HG03064 (cell line): ENCODE data around the gene CDK1.

ENCODE experiments used
- ATAC-seq: cut with Tn5 transposase; IDR thresholded peaks from one replicate; pipeline ENCODE4 v1.9.1; 2021; ENCODE audit warnings: low read depth; ENCODE audit not compliant: unreplicated experiment

The CDK1 gene

DNA sequence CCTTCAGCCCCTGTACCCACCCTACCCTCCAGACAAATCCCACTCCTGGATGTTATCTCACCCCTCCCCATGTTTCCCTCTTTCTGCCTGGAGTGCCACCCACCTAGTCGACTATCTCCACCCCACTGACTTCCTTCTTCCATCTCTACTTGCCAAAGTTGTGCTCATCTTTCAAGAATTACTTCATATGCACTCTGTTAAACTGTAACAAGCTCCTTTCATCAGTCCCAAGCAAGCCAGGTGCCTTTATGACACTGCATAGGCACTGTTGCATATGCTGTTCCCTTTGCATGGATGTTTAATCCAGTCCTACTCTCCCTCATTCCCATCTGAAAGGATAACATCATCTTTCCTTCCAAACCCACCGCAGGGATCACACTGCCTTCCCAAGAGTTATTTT, 8.9 kb upstream of the CDK1 start:
- no peak for ATAC-seq

DNA sequence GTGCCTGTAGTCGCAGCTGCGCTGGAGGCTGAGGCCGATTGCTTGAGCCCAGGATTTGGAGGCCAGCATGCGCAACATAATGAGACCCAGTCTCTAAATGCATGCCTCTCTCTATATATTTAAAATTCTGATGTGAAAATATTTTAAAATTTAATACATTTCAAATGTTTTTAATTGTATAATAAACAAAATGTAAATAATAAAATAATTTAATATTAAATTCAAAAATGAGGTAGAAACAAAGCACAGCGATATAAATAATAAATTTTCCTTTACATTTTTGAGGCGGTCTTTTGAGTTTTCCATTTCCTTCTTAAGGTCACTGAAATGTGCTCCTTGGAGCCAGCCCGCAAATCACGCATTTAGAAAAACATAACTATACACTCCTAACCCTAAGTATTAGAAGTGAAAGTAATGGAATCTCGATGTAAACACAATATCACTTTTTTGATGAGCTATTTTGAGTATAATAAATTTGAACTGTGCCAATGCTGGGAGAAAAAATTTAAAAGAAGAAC, 523 bp upstream of the CDK1 start:
- ATAC-seq, result peak; percentile 18

- ATAC-seq, result peak; percentile 14
Observed at GRCh38 chr10:60778971-60779796, 906 bp downstream of the CDK1 start.

GRCh38 chr10:60781661-60782060, 3.4 kb downstream of the CDK1 start:
- ATAC-seq, result no peak

DNA sequence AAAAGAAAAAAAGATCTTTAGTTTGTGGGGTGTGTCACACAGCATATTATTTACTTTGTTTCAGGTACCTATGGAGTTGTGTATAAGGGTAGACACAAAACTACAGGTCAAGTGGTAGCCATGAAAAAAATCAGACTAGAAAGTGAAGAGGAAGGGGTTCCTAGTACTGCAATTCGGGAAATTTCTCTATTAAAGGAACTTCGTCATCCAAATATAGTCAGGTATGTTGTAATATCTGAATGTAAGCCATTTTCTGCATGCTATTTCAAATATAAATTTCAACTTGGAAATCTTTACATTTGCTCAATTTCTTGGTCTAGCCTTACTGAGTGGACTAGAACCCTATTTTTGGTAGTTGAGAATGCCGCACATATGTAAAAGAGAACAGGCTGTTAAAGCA, 6.4 kb downstream of the CDK1 start:
- no peak for ATAC-seq

DNA sequence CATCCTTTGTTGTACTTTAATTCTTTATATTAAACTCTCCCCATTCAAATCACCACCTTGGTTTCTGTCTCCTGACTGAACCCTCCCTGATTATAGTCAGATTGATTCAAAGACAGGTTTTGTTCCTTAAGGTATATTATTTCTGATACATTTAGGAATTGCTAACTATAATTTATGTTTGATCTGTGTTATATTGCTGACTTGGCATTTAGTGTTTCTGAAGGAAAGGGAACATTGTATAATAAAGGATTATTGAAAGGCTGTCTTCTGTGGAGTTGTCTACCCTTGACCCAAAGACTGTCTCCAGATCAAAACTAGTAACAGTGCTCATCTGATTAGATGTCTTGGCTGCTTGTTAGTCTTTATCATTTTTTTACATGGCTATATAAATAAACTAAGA, 10.3 kb downstream of the CDK1 start:
- no peak for ATAC-seq

GRCh38 chr10:60789340-60789739, 11.1 kb downstream of the CDK1 start:
- no peak for ATAC-seq

- no peak for ATAC-seq
Observed at GRCh38 chr10:60794953-60795352, 16.7 kb downstream of the CDK1 start.

GRCh38 chr10:60795465-60796202, 17.4 kb downstream of the CDK1 start:
- no peak for ATAC-seq

DNA sequence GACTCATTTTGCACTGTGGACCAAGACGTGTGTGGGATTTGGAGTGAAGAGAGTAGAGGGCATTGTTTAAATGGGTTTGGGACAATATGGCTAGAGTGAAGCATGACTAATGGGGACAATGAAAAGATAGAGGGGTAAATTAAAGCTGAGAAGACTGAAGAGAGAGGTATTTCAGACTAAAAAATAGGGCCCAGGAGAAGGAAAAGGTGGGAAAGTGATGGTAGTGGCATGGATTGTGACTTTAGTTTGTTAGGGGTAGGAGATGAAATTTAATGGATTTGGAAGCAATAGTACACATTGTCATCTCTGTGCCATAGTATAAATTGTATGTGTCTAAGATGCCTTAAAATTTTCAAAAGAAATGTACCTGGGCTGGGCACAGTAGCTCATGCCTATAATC, 18.2 kb downstream of the CDK1 start:
- ATAC-seq, result no peak

- ATAC-seq, result no peak
Observed at GRCh38 chr10:60797200-60797599, 18.9 kb downstream of the CDK1 start.

DNA sequence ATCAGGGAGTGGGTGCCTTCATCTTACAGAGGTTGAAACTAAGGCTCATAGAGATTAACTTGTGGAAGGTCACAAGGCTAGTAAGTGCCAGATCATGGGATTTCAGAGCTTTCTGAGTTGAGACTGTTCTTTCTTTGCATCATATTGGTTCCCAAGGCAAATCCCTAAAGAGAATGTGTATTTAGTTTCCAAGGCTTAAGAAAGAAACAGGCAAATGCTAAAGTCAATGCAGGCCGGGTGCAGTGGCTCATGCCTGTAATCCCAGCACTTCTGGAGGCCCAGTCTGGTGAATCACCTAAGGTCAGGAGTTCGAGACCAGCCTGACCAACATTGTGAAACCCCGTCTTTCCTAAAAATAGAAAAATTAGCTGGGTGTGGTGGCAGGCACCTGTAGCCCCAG, 19.8 kb downstream of the CDK1 start:
- ATAC-seq, result no peak

DNA sequence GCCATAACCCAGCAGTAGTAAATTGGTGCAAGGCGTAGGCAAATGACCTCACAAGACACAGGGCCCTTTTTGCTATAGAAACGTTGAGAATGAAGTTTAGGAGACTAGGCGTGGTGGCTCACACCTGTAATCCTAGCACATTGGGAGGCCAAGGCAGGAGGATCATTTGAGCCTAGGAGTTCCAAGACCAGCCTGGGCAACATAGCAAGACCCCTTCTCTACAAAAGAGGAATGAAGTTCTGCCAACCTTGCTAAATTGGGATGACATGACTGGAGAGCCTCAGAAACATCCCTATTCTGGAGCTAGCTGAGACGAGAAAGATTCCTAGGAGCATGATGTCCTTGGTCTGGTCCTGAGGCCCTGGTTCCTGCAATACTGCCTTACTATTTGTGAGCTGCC, 20.6 kb downstream of the CDK1 start:
- ATAC-seq, result no peak

DNA sequence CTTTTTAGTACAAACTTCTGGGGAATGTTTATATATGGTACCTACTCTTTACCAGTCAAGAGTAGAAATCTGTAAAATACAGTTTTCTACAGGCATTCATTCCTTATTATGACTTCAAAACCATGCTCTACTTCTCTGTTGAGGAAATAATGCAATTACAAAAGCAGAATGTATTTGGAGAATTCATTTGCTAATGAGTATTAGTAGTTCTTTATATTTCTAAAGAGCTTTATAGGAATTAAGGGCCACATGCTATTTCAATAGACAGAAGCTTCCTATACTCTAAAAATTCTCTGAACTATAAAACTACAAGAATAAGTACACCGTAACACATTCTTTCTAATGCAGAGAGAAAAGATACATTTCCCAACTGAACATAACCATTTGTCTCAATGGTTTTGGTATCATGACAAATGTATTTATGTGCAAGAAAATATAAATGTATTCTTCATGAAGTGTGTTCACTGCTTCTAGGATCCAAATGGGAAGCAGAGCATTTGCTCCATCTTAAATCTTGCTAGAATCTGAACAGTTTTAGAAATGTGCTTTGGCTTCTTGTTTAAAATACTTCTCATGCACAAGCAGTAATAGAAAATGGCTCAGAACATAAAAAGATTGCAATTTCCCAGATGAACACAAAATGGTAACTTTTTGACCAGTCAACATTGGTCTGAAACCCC, 21.8 kb downstream of the CDK1 start:
- ATAC-seq, result no peak

DNA sequence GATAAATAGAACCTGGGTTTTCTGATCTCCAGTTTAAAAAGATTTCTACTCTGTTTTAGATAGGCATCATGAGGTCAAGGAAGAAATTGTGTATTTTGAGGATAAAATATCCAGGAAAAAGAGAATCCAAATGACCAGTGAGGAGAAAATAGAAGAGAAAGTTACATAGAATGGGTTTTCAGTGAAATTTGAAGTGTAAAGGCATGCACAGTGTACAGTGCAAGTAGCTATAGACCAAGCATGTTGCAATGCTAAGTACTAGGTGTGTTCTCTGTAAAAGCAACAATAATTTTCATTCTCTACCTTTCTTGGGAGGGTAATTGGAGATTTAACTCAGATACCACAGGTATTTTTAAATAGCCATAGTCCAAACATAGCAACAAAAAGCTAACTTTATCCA, 22.6 kb downstream of the CDK1 start:
- no peak for ATAC-seq

DNA sequence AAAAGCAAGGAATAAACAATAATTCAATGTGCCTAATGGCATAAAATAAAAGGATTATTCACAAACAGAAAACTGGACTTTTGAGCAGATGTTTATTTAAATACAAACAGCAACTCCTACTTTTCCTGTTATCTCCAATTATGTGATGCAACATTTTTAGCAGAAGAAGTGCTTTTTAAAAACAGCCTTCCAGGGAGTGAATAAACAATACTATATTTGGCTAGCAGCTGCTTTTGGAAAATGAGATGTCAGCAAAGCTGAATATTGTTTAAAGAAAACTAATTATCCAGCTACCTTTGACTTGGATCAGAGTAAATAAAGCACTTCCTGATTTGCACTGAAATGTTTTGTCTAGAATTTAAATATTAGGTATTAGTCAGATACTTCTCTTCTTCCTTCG, 23.2 kb downstream of the CDK1 start:
- ATAC-seq, result no peak

DNA sequence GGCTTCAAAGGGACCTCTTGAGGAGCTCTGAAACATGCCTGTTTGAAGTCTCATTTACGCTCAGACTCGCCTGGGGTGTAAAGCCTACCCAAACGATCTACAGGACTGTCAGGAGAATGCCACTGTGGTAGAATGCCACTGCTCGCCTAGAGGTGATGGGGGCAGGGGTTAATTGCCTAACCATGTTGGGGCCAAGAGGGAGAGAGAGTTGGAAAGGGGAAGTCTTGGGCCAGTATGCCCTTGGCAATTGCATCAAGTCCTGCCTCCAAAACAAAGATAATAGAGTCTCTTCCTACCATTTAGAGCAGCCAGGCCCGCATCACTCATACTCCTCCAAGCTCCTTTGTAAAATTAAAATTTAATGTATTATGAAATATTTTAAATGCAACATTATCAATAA, 25.2 kb downstream of the CDK1 start:
- no peak for ATAC-seq

DNA sequence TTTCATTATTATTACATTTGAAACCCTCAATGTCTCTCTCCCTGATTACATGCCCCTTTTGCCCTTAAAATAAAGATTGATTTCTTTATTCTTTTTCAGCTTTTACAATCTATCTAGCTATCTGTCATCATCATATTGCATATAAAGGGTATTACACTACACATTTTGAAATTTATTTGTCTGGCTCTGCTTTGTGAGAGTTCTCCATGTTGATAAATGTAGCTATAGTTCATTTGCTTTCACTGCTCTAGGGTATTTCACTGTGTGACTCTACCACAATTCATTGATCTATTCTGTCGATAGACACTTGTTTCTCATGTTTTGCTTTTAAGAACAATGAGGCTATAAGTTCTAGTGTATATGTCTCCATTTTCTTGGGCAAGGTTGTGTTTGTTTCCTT, 25.6 kb downstream of the CDK1 start:
- no peak for ATAC-seq

DNA sequence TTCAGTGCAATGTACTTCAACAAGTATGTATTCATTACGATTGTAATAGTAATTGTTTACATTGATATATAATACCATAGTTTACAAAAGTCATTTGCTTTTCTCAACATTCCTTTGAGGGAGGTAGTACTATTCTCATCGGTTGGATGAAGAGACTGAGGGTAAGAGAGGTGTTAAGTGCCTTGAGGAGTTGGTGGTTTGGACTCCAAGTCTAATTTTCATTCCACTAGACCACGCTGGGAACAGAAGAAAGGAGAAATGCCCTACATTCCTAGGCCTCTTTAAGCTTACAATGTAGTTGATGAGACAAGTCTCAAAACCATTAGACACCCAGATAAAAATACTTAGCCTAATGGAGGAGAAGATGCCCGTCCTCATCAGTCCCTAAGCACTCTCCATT, 28.6 kb downstream of the CDK1 start:
- ATAC-seq, result no peak

GRCh38 chr10:60807499-60807898, 29.2 kb downstream of the CDK1 start:
- no peak for ATAC-seq

GRCh38 chr10:60808036-60808435, 29.8 kb downstream of the CDK1 start:
- ATAC-seq, result no peak
